Activated CD8-positive, alpha-beta T cell treated with anti-CD3 and anti-CD28 coated beads for 36 hours (primary cell): ENCODE data around the gene DDA1. TPM values are rescaled to one million over a fixed set of nuclear protein-coding genes. Genes with fewer than 3 reads are reported as not detected.

Experiments used
- ATAC-seq: fragments of 200-7000 bp; cut with Tn5 transposase; one replicate; pipeline ENCODE4 v1.10.0; 2021; ENCODE audit warnings: mild to moderate bottlenecking, moderate library complexity
- CTCF ChIA-PET: fragments of 350-600 bp; sonication (Branson Sonifier 250); formaldehyde crosslinking; loops from one replicate; lab custom pipeline; 2021; ENCODE audit warnings: antibody characterized with exemption; lab: Charles Lee
- POLR2A ChIA-PET: fragments of 350-600 bp; sonication (Branson Sonifier 250); formaldehyde crosslinking; loops from one replicate; lab custom pipeline; 2021; ENCODE audit warnings: antibody characterized with exemption; lab: Charles Lee
- DNase-seq: peaks from one replicate; pipeline ENCODE4 v3.0.0-alpha.2; 2020
- H3K27ac Mint-ChIP-seq: one replicate; pipeline ENCODE4 v1.8.0; 2021; ENCODE audit warnings: mild to moderate bottlenecking, mixed read lengths
- H3K27me3 Mint-ChIP-seq: one replicate; pipeline ENCODE4 v1.8.0; 2021; ENCODE audit warnings: mixed read lengths
- H3K36me3 Mint-ChIP-seq: one replicate; pipeline ENCODE4 v1.8.0; 2021; ENCODE audit warnings: low read depth, mixed read lengths
- H3K4me1 Mint-ChIP-seq: one replicate; pipeline ENCODE4 v1.8.0; 2021; ENCODE audit warnings: low read depth, mixed read lengths
- H3K4me3 Mint-ChIP-seq: one replicate; pipeline ENCODE4 v1.8.0; 2021; ENCODE audit warnings: mild to moderate bottlenecking, moderate library complexity, mixed read lengths
- H3K9me3 Mint-ChIP-seq: one replicate; pipeline ENCODE4 v1.8.0; 2021; ENCODE audit warnings: mixed read lengths
- CTCF ChIP-seq: fragments of 200-600 bp; IDR thresholded peaks from one replicate; pipeline ENCODE4 v1.8.0; 2022; ENCODE audit warnings: antibody characterized with exemption, mild to moderate bottlenecking
- intact Hi-C: fragments of 100-400 bp; cut with micrococcal nuclease; formaldehyde crosslinking; loops from one replicate; pipeline ENCODE4 v1.10.0; 2022
- total RNA-seq, 2 experiments: library from RNA; stranded (reverse); gene quantifications; one replicate each; pipeline ENCODE4 v1.2.3, GENCODE V29; 2021

DDA1 gene
- total RNA-seq, 2 experiments from 2014 or later = 25.4 to 33.2 TPM

GRCh38 chr19:17327068-17327653, 17.8 kb downstream of the DDA1 start:
- intact Hi-C loops = no loop called here
- Mint-ChIP-seq H3K4me3 (no peak overlapping the region), H3K27ac (no peak overlapping the region), H3K36me3 (peaks cover 5% of the 10 kb centered on the region), H3K4me1 (peaks cover 10% of the 10 kb centered on the region), H3K9me3 (no peaks in the 10 kb centered on the region), H3K27me3 (no peaks in the 10 kb centered on the region)
- no peak for ATAC-seq
- TF ChIP-seq CTCF = no peak
- ChIA-PET CTCF (interaction anchor here (0.9 to 1.6 kb wide), 2 partner anchors 18 to 19 kb away, joined by 4 to 6 read pairs; partner anchors contain the start of gene DDA1), POLR2A (interaction anchor here (0.6 to 1.9 kb wide), 5 partner anchors 10 to 107 kb away, joined by 3 to 4 read pairs (median 4); no protein-coding TSS in a partner anchor)
- no peak for DNase-seq

- intact Hi-C loops = no loop called here
- ChIA-PET POLR2A (interaction anchor here (0.6 to 1.9 kb wide), 8 partner anchors 11 to 107 kb away, joined by 3 to 8 read pairs (median 4); partner anchors contain the start of genes DDA1 and MRPL34), CTCF (interaction anchor here (0.7 to 0.9 kb wide), 2 partner anchors 19 to 21 kb away, joined by 3 to 4 read pairs; partner anchors contain the start of gene DDA1)
- DNase-seq (peak; percentile 66), ATAC-seq (peak; percentile 74)
- no peaks in the 10 kb centered on the region for H3K27me3 Mint-ChIP-seq
- no peaks in the 10 kb centered on the region for H3K9me3 Mint-ChIP-seq
- peak overlapping the region; percentile 65 for H3K4me3 Mint-ChIP-seq
- no peak overlapping the region for H3K27ac Mint-ChIP-seq
- TF ChIP-seq CTCF = no peak
- no peaks in the 10 kb centered on the region for H3K36me3 Mint-ChIP-seq
- H3K4me1 Mint-ChIP-seq = peaks cover 10% of the 10 kb centered on the region
Measured at GRCh38 chr19:17327654-17328516, 18.5 kb downstream of the DDA1 start.

GRCh38 chr19:17328517-17329365, 19.4 kb downstream of the DDA1 start:
- intact Hi-C loops = no loop called here
- Mint-ChIP-seq H3K27me3 (no peaks in the 10 kb centered on the region), H3K36me3 (no peaks in the 10 kb centered on the region), H3K4me3 (peak overlapping the region; percentile 65), H3K9me3 (no peaks in the 10 kb centered on the region), H3K4me1 (peaks cover 14% of the 10 kb centered on the region), H3K27ac (peak overlapping the region; percentile 34)
- peak; percentile 18 for ATAC-seq
- peak; percentile 52 for DNase-seq
- ChIA-PET POLR2A (interaction anchor here (1.0 to 1.9 kb wide), 4 partner anchors 12 to 24 kb away, joined by 3 to 8 read pairs (median 4); partner anchors contain the start of genes DDA1 and MRPL34), CTCF (interaction anchor here (0.7 to 1.7 kb wide), 2 partner anchors 22 to 57 kb away, joined by 3 to 5 read pairs; no protein-coding TSS in a partner anchor)
- TF ChIP-seq CTCF = no peak

- POLR2A ChIA-PET = interaction anchor here (0.5 to 1.4 kb wide), 4 partner anchors 20 to 27 kb away, joined by 3 to 4 read pairs (median 3); partner anchors contain the start of genes ABHD8, DDA1 and MRPL34
Measured at GRCh38 chr19:17329366-17330261, 20.3 kb downstream of the DDA1 start.

More at GRCh38 chr19:17329366-17330261, 20.3 kb downstream of the DDA1 start:
- Mint-ChIP-seq H3K9me3 (no peaks in the 10 kb centered on the region), H3K36me3 (no peaks in the 10 kb centered on the region), H3K4me1 (peaks cover 17% of the 10 kb centered on the region), H3K4me3 (peak overlapping the region; percentile 57), H3K27me3 (no peaks in the 10 kb centered on the region), H3K27ac (no peak overlapping the region)
- ATAC-seq (no peak), DNase-seq (no peak)
- intact Hi-C loops = no loop called here
- no peak for TF ChIP-seq CTCF
- CTCF ChIA-PET = interaction anchor here (1.7 kb wide), 1 partner anchor 56 kb away, joined by 5 read pairs; no protein-coding TSS in a partner anchor
